Measurements from ENCODE around the gene OR4X1.
"Not testable (repeated sequence)": the region's sequence is repeated elsewhere in the genome, so short reads cannot be mapped to it uniquely, and the experiment has no call there.

The OR4X1 gene

DNA sequence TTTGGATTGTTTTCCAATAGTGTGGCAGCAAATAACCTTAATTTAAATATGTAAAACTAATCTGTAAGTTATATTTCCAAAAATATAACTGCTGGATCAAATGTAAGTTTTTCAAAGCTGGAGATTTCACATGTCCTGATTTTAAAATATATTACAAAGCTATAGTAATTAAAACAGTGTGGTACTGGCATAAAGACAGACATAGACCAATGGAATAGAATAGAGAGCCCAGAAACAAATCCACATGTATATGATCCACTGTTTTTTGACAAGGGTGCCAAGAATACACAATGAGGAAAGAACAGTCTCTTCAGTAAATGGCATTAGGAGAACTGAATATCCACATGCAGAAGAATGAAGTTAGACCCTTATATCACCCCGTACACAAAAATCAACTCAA lies 14.8 kb upstream of the OR4X1 start:
- in situ Hi-C loops (cut with HindIII; ENCODE audit: low sequenced_read_pairs) = no loop called here
- H3K4me3 ChIP-seq (ENCODE audit: low read depth, low read length) = no peak overlapping the region
- no peak for DNase-seq (ENCODE audit: low read depth)
- TF ChIP-seq, protein P1, sequence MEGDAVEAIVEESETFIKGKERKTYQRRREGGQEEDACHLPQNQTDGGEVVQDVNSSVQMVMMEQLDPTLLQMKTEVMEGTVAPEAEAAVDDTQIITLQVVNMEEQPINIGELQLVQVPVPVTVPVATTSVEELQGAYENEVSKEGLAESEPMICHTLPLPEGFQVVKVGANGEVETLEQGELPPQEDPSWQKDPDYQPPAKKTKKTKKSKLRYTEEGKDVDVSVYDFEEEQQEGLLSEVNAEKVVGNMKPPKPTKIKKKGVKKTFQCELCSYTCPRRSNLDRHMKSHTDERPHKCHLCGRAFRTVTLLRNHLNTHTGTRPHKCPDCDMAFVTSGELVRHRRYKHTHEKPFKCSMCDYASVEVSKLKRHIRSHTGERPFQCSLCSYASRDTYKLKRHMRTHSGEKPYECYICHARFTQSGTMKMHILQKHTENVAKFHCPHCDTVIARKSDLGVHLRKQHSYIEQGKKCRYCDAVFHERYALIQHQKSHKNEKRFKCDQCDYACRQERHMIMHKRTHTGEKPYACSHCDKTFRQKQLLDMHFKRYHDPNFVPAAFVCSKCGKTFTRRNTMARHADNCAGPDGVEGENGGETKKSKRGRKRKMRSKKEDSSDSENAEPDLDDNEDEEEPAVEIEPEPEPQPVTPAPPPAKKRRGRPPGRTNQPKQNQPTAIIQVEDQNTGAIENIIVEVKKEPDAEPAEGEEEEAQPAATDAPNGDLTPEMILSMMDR (IDR thresholded peaks at IDR 0.05; ENCODE audit: low read depth, low read length, missing control alignments) = no peak

DNA sequence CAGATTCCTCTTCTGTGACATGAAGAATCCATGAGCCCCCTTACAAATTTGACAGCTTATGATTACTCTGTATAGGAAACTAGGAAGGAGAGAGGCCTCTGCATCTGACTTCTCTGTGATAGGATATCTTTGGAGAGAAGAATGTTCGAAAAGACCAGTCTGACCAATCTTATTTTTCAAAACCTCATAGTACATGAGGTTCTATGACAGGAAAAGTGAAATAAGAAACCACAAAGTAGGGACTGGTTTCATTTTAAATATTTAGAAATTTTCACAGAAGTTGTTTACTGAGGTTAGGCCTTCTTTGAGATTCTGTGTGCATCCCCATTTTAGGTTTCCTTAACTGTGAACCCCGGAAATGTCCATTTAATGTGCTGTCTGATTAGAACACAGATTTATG lies 2.1 kb upstream of the OR4X1 start:
- TF ChIP-seq, protein P1 (IDR thresholded peaks at IDR 0.05; ENCODE audit: low read depth, low read length, missing control alignments) = no peak
- H3K4me3 ChIP-seq (ENCODE audit: low read depth, low read length) = no peak overlapping the region
- in situ Hi-C loops (cut with HindIII; ENCODE audit: low sequenced_read_pairs) = no loop called here
- DNase-seq (ENCODE audit: low read depth) = no peak

- no peak for DNase-seq (ENCODE audit: low read depth)
- no peak overlapping the region for H3K4me3 ChIP-seq (ENCODE audit: low read depth, low read length)
- in situ Hi-C loops (cut with HindIII; ENCODE audit: low sequenced_read_pairs) = no loop called here
- TF ChIP-seq, protein P1 (IDR thresholded peaks at IDR 0.05; ENCODE audit: low read depth, low read length, missing control alignments) = no peak
These were observed 7.0 kb downstream of the OR4X1 start for GRCh38 chr11:48270621-48271020.

GRCh38 chr11:48272606-48273005 lies 8.9 kb downstream of the OR4X1 start:
- no peak overlapping the region for H3K4me3 ChIP-seq (ENCODE audit: low read depth, low read length)
- TF ChIP-seq, protein P1 (IDR thresholded peaks at IDR 0.05; ENCODE audit: low read depth, low read length, missing control alignments) = no peak
- no peak for DNase-seq (ENCODE audit: low read depth)
- in situ Hi-C loops (cut with HindIII; ENCODE audit: low sequenced_read_pairs) = no loop called here

DNA sequence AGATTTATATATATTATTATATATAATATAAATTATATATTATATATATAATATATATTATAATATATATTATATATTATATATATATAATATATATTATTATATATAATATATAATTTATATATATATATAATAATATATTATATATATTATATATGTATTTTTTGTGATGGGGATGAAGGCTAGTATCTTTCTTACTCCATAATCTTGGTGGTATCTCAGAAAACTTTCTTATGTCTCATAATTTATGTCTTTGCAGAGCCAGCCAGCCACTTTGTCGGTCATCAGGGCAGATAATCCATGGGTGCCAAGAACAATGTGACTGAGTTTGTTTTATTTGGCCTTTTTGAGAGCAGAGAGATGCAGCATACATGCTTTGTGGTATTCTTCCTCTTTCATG lies 42.3 kb downstream of the OR4X1 start, which contains the start of gene OR4S1:
OR4S1 (plus strand) TSS at position 301 of the 400 bp plus-strand sequence; CDS start at position 301, 0 bp downstream.
- TF ChIP-seq, protein P1 (IDR thresholded peaks at IDR 0.05; ENCODE audit: low read depth, low read length, missing control alignments) = no peak
- DNase-seq (ENCODE audit: low read depth) = no peak
- in situ Hi-C loops (cut with HindIII; ENCODE audit: low sequenced_read_pairs) = no loop called here
- no peak within 1 kb of the TSS for H3K4me3 ChIP-seq (ENCODE audit: low read depth, low read length)

GRCh38 chr11:48307760-48308386 lies 44.2 kb downstream of the OR4X1 start:
- no peak for DNase-seq (ENCODE audit: low read depth)

GRCh38 chr11:48313590-48313989 lies 49.9 kb downstream of the OR4X1 start:
- H3K4me3 ChIP-seq (ENCODE audit: low read depth, low read length); DNase-seq (ENCODE audit: low read depth); in situ Hi-C loops (cut with HindIII; ENCODE audit: low sequenced_read_pairs): not testable (repeated sequence)

More at GRCh38 chr11:48307760-48308386, 44.2 kb downstream of the OR4X1 start:
- in situ Hi-C loops (cut with HindIII; ENCODE audit: low sequenced_read_pairs) = no loop called here
- H3K4me3 ChIP-seq (ENCODE audit: low read depth, low read length) = no peak overlapping the region
- TF ChIP-seq, protein P1 (IDR thresholded peaks at IDR 0.05; ENCODE audit: low read depth, low read length, missing control alignments) = peak; percentile 68

Data from astrocyte of the cerebellum (primary cell).